ENCODE data around the gene LCLAT1. TPM values are rescaled to one million over a fixed set of nuclear protein-coding genes. Genes with fewer than 3 reads are reported as not detected.
A peak's percentile ranks its signal among the peaks of the same experiment; 100 is the strongest.

The LCLAT1 gene
- polyA plus RNA-seq (2012; rRNA removed) = 6.9 and 7.3 TPM in 2 replicates
- polyA plus RNA-seq (2012; cell fraction: cytosol; rRNA removed) = 9.2 and 9.5 TPM in 2 replicates
- polyA plus RNA-seq (2012; cell fraction: nucleus; rRNA removed) = 2.7 and 5.2 TPM in 2 replicates

- H3K9me3 ChIP-seq = no peaks in the 10 kb centered on the region
- peak within 1 kb of the TSS; percentile 86 for H3K4me2 ChIP-seq
- peaks cover 41% of the 10 kb centered on the region for H3K79me2 ChIP-seq (ENCODE audit: insufficient read depth)
- peak within 1 kb of the TSS; percentile 97 to 98 for H3K4me3 ChIP-seq (ENCODE audit: low read depth in 2 of 2, low read length in 1 of 2)
- no peaks in the 10 kb centered on the region for H3F3A ChIP-seq (replicated peaks; ENCODE audit: insufficient read depth)
- H2AFZ ChIP-seq (ENCODE audit: low read depth) = peak within 1 kb of the TSS; percentile 93
- ChIA-PET CTCF (interaction anchor here (0.6 to 2.2 kb wide), 14 partner anchors 12 to 1420 kb away, joined by 3 to 8 read pairs (median 3); no protein-coding TSS in a partner anchor), POLR2A (interaction anchor here (0.6 to 2.1 kb wide), 10 partner anchors 12 to 301 kb away, joined by 3 to 19 read pairs (median 6); partner anchors contain the start of genes LBH and YPEL5)
- H3K27me3 ChIP-seq (ENCODE audit: insufficient read depth) = no peaks in the 10 kb centered on the region
- no peaks in the 10 kb centered on the region for H4K20me1 ChIP-seq (ENCODE audit: insufficient read depth)
- H3K9ac ChIP-seq = peak within 1 kb of the TSS; percentile 88
- peaks cover 0 to 16% of the 10 kb centered on the region in 2 experiments; a peak in 2 of 4 replicates for H3K4me1 ChIP-seq (ENCODE audit: control insufficient read depth in 1 of 2, insufficient read depth in 2 of 2, low read depth in 1 of 2, low read length in 1 of 2)
- H3K36me3 ChIP-seq (replicated peaks in 1 of 2; ENCODE audit: control insufficient read depth in 1 of 2, insufficient read depth in 2 of 2, low read length in 1 of 2) = peaks cover 3% of the 10 kb centered on the region in 2 experiments
- H3K27ac ChIP-seq (ENCODE audit: low read depth in 2 of 2, low read length in 1 of 2) = peak within 1 kb of the TSS; percentile 68 to 79
- WGBS (ENCODE audit: low lambda C conversion rate) = 5% methylated on average over 53 of the region's 83 CpGs
- peak; percentile 96 for DNase-seq
- no peaks in the 10 kb centered on the region for H3K9me2 ChIP-seq
- TF ChIP-seq REST (IDR thresholded peaks at IDR 0.05; ENCODE audit: low read depth, low read length) (no peak), NRF1 (IDR thresholded peaks at IDR 0.05; ENCODE audit: low read depth, low read length) (peak; percentile 61), EP300 (IDR thresholded peaks at IDR 0.05; ENCODE audit: borderline replicate concordance in 1 of 2, low read depth in 1 of 2, low read length in 1 of 2) (peak in 1 of 2 experiments; percentile 10; a peak in 1 of 4 replicates), TCF12 (IDR thresholded peaks at IDR 0.05) (no peak; the same call in 1 of the 2 replicates), FOXM1 (IDR thresholded peaks at IDR 0.05; ENCODE audit: low read depth) (no peak), GATA2 (CRISPR knock-in tag; IDR thresholded peaks at IDR 0.05) (no peak), EZH2phosphoT487 (IDR thresholded peaks at IDR 0.05; ENCODE audit: borderline replicate concordance, low read depth) (no peak), PBX3 (IDR thresholded peaks at IDR 0.05) (no peak), TEAD4 (IDR thresholded peaks at IDR 0.05; ENCODE audit: borderline replicate concordance, insufficient read depth) (no peak), CHD2 (IDR thresholded peaks at IDR 0.05; ENCODE audit: low read length, partially characterized antibody) (peak; percentile 72), POLR2AphosphoS5 (IDR thresholded peaks at IDR 0.05; ENCODE audit: low read depth, low read length) (peak; percentile 80), JUND (IDR thresholded peaks at IDR 0.05) (no peak), CTCF (IDR thresholded peaks at IDR 0.05) (0 out of 2 replicates have a peak, but pooled peaks have one; percentile 28), RAD21 (IDR thresholded peaks at IDR 0.05; ENCODE audit: low read length) (peak; percentile 19; the same call in 1 of the 2 replicates), YY1 (IDR thresholded peaks at IDR 0.05; ENCODE audit: low read depth) (peak; percentile 89), RFX5 (IDR thresholded peaks at IDR 0.05; ENCODE audit: low read length) (peak; percentile 82), ZBTB33 (IDR thresholded peaks at IDR 0.05; ENCODE audit: borderline replicate concordance, low read depth) (no peak), GABPA (IDR thresholded peaks at IDR 0.05; ENCODE audit: low read depth) (no peak), USF1 (IDR thresholded peaks at IDR 0.05; ENCODE audit: borderline replicate concordance, low read depth) (no peak), MEF2A (IDR thresholded peaks at IDR 0.05; ENCODE audit: borderline replicate concordance, low read depth) (no peak), ELF1 (IDR thresholded peaks at IDR 0.05) (peak; percentile 28; the same call in 1 of the 2 replicates), FOXJ3 (CRISPR knock-in tag; IDR thresholded peaks at IDR 0.05) (no peak)
Measured at GRCh38 chr2:30447149-30448045, at the start of gene LCLAT1. Gene LCLAT1 (plus strand): TSS chr2:30447246. CDS start chr2:30525591, 78,345 bp downstream.
